OCI-LY3 (cell line): ENCODE results near the gene ZNF74.

Experiments used
- CTCF ChIP-seq: fragments of 200-600, 300-600 bp; sonication (generic); IDR thresholded peaks from 2 replicates; pipeline ENCODE4 v1.5.1; 2014; ENCODE audit warnings: antibody characterized with exemption, low read length, low read depth
- EZH2phosphoT487 ChIP-seq: fragments of 200-600 bp; shearing (Covaris generic); IDR thresholded peaks from 2 replicates; pipeline ENCODE4 v1.6.1; 2018; ENCODE audit warnings: antibody characterized with exemption, mixed run types, low read depth

- TF ChIP-seq CTCF (no peak), EZH2phosphoT487 (no peak)
These were observed 15.8 kb upstream of the ZNF74 start for GRCh38 chr22:20378110-20378509.
